GM21619 (cell line): ENCODE results near the gene CEBPZOS.

Experiments
- ATAC-seq: cut with Tn5 transposase; IDR thresholded peaks from one replicate; pipeline ENCODE4 v1.9.1; 2021; ENCODE audit not compliant: unreplicated experiment

CEBPZOS gene

GRCh38 chr2:37196320-37197195, at the start of gene CEBPZOS:
CEBPZOS (plus strand) TSS chr2:37196496; CDS start chr2:37199705, 3,209 bp downstream.
- ATAC-seq, result peak; percentile 68

- ATAC-seq, result no peak
Observed at GRCh38 chr2:37148325-37148724, 48.0 kb upstream of the CEBPZOS start.

DNA sequence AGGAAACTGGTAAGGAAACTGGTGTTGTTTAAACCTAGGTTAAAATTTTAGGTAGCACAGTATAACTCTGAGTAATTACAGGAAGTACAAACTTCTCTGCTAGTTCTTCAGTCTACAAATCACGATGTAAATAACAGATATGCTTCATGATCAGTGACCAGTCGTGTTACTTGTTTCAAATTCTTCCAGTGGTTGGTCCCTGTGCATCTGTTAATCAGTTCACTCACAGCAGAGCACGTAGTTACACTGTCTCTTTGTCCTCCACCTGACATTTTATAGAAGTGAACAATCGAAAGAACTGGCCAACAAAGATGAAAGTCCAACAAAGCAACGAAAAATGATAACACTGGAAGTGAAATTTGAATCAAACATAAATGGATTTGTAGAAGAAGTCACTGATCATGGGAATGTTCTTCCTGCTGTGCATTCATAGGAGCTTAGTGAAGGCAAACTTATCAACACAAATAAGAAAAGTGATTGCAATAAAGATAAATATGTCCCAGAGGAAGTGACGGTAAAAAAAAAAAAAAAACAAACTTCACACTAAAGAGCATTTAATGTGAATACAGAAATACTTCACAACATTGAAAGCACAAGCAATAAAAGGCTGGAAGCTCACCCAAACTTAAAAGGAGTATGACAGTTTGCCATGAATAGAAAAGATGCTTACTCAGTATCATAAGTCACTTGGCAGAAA, 46.5 kb upstream of the CEBPZOS start:
- no peak for ATAC-seq

- ATAC-seq, result no peak
Observed at GRCh38 chr2:37153224-37153623, 43.1 kb upstream of the CEBPZOS start.

- no peak for ATAC-seq
Observed at GRCh38 chr2:37154785-37155184, 41.5 kb upstream of the CEBPZOS start.

DNA sequence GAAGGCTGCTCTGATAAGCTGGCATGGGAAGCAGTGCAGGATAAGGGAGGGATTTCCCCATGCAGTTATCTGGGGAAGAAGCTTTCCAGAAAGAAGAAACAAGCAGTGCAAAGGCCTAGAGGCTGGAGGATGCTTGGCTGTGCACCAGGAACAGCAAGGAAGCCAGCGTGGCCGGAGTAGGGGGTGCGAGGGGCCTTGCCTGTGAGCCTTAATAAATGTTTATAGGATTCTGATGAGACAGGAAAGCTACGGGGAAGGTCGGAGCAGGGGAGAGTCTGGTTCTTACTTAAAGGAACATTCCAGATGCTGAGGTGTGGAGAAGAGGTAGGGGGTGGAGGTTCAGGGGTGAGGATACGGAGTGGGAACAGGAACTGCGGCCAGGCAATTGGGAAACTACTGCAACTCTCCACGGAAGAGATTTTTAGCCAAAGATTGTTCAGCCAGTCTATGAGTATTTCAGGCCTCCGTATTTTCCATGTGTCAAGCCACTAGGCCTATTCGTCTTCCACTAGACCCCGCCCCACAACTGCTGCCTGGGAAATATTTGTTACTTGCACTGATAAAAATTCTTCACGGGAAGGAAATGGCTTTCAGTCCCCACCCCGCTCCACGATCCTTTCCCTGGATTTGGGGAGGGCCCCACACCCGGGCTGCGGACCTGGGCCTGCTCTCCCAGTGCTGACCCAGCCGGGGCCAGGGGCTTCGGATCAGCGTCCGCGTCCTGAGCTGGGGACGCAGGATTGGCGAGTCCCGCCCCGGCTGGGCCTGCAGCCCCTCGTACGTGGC, 40.0 kb upstream of the CEBPZOS start:
- peak; percentile 26 for ATAC-seq

- peak; percentile 94 for ATAC-seq
Observed at GRCh38 chr2:37156857-37157714, 39.2 kb upstream of the CEBPZOS start, which contains the start of gene EIF2AK2. EIF2AK2 (minus strand) TSS chr2:37156980; CDS start chr2:37147806, 9,174 bp downstream.

GRCh38 chr2:37164757-37165156, 31.5 kb upstream of the CEBPZOS start:
- no peak for ATAC-seq

- ATAC-seq, result no peak
Observed at GRCh38 chr2:37167636-37168180, 28.6 kb upstream of the CEBPZOS start.

DNA sequence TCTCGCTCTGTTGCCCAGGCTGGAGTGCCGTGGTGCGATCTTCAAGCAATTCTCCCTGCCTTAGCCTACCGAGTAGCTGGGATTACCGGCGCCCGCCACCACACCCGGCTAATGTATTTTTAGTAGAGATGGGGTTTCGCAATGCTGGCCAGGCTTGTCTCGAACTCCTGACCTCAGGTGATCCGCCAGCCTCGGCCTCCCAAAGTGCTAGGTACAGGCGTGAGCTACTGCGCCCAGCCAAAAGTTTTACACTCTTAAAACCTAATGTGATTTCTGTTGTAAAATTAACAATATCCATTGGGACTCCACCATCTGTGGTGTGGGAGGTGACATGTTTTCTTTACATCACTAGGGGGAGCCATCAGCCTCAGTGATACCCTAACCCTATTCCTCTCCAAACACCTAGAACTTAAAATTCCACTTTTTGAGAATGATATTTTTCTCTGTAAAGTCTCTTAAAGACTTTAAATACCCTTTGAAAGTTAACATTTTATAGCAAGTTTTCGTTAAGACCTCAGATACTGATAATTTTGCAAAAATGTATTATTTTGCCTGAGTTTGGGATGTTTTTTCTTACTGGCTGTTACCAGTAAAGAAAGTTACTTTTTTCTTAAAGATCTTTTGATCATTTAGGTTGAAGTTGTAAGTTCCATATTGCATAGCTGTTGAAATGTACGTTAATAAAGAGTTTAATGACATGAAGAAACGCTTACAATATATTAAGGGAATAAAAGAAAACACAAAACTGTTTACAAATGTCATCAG, 27.9 kb upstream of the CEBPZOS start:
- no peak for ATAC-seq

- ATAC-seq, result no peak
Observed at GRCh38 chr2:37171624-37171950, 24.7 kb upstream of the CEBPZOS start.

- ATAC-seq, result no peak
Observed at GRCh38 chr2:37173741-37174140, 22.6 kb upstream of the CEBPZOS start.

GRCh38 chr2:37180006-37180639, 16.2 kb upstream of the CEBPZOS start:
- no peak for ATAC-seq

DNA sequence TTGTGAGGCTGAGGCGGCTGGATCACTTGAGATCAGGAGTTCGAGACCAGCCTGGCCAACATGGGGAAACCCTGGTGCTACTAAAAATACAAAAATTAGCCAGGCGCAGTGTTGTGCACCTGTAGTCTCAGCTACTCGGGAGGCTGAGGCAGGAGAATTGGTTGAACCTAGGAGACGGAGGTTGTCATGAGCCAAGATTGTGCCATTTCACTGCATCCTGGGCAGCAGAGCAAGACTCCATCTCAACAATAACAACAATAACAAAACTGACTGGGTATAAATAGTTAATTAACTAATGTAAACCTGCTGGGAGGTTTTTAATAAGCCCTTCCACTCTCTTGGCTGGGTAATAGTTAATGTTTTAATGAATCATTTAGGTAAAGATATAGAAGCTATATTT, 15.7 kb upstream of the CEBPZOS start:
- no peak for ATAC-seq

DNA sequence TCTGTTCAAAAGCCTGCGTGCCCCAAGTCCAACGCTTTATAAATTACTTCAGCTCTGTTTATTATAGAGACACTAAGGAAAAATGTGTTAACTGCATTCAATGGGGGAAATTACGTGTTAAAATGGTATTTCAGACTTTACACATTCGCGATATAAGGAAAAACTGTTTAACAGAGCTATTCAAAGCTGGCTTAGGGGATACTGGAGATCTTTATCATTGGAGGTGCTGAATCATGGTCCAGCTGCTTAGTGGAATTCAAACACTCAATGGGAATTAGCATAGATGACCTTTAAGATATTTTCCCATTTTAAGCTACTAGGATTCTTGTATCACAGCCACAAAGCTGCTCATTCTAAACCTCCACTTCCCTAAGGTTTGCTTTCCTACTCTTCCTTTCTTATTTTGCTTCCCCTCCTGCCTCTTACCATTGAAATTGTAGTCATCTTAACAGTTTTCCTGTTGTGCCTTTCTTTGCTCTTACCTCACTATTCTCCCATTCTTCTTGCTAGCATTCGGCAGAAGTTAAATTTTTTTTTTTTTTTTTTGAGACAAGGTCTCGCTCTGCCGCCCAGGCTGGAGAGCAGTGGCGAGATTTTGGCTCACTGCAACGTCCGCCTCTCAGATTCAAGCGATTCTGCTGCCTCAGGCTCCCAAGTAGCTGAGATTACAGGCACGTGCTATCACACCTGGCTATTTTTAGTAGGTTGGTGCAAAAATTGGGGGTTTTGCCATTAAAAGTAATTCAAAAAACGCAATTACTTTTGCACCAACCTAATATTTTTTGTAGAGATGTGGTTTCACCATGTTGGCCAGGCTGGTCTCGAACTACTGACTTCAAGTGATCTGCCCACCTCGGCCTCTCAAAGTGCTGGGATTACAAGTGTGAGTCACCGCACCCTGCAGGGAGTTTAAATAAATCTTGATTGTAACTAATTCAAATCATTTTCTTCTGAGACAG, 14.3 kb upstream of the CEBPZOS start:
- no peak for ATAC-seq

- no peak for ATAC-seq
Observed at GRCh38 chr2:37188570-37188969, 7.7 kb upstream of the CEBPZOS start, which contains the start of gene SULT6B1. SULT6B1 (minus strand) TSS chr2:37188670; CDS start chr2:37188640, 30 bp downstream.

DNA sequence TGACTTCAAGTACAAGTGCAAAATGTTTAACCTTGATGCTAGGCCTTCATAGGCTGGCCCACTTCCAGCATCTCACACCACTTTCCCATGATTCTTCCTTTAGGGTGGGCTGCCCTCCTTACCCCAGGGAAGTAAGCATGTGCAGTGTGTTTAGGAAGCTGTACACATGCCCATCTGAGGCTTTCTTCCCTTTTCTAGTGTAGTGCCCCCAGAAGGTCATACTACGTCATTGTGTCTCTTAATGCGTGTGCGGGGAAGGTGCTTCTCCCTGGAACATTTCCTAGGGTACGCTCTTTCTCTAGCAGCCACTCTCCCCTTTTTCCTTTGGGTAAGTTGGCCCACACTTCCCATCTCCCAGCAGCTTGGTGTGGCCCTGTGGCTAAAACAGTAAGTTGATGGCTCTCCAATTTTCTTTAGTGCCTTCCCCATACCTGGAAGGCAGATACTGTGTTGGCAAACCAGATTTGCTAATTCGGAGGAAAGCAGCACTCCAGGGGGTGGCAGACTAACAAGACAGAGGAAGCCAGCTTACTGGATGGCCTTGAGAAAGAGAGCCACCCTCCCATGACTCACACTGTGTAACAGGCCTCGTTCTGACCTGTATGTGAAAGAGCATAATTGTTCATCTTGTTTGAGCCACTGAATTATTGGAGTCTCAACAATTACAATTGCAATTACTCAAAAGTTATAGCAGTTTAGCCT, 6.7 kb upstream of the CEBPZOS start:
- ATAC-seq, result no peak
